ENCODE measurements around the gene ABCC6. TPM values are rescaled to one million over a fixed set of nuclear protein-coding genes. Genes with fewer than 3 reads are reported as not detected.
"Not testable (repeated sequence)": the region's sequence is repeated elsewhere in the genome, so short reads cannot be mapped to it uniquely, and the experiment has no call there.

The ABCC6 gene
- total RNA-seq, 5 donors from 2014 or later (not counting 1 experiment from before 2014, with no cell fraction given) = 0.12 TPM; not detected in 4

DNA sequence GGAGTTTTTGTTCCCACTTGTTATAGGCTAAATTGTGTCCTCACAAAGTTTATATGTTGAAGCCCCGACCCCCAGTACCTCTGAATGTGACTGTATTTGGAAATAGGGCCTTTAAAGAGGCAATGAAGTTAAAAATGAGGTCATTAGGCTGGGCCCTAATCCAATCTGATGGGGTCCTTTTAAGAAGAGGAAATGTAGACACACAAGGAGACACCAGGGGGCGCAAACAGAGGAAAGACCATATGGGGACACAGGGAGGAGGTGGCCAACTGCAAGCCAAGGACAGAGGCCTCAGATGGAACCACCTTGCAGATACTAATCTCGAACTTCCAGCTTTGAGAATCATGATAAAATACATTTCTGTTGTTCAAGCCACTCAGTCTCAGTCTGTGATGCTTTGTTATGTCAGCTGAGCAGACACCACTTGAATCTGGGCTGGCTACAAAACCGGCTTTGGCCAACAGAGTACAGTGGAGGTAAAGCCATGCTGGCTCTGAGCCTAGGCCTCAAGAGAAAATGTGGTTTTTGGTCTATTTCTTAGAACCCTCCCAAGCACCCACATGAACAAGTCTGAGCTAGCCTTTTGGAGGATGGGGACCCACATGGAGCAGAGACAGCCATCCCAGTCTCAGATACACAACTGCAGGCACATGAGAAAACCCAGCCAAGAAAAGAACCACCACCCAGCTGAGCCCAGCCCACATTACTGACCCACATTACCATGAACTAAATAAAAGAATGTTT, 20.7 kb downstream of the ABCC6 start:
- H3K27me3 ChIP-seq (replicated peaks in 1 of 2; ENCODE audit: control insufficient read depth in 2 of 2, extremely low read depth in 1 of 2, insufficient read depth in 2 of 2, low read length in 1 of 2); H3K4me3 ChIP-seq (ENCODE audit: control insufficient read depth in 1 of 2, extremely low read depth in 1 of 2, low read length in 1 of 2); H3K4me1 Mint-ChIP-seq; H3K36me3 Mint-ChIP-seq; H3K27ac Mint-ChIP-seq; POLR2A ChIA-PET; H3K9me3 ChIP-seq; H3K4me1 ChIP-seq (ENCODE audit: control insufficient read depth in 1 of 2, extremely low read depth in 1 of 2, insufficient read depth in 2 of 2, low read length in 2 of 2); H3K27me3 Mint-ChIP-seq; H3K27ac ChIP-seq (ENCODE audit: low read length); H3K9me3 Mint-ChIP-seq; H3K4me3 Mint-ChIP-seq; H3K36me3 ChIP-seq (ENCODE audit: control insufficient read depth in 2 of 2, extremely low read depth in 1 of 2, insufficient read depth in 1 of 2, low read length in 1 of 2): not testable (repeated sequence)
- no CpG with 5 or more reads among the region's 4 CpGs for WGBS (ENCODE audit: insufficient coverage)
- peak in 18 of 35 experiments; percentile 8 to 38 (median 22) for DNase-seq
- CTCF ChIA-PET = interaction anchor here in 1 of 2 donors (0.6 kb wide), 1 partner anchor 32 kb away, joined by 5 read pairs; no protein-coding TSS in a partner anchor
- peak in 1 of 4 experiments; percentile 40 for ATAC-seq (replicated peaks in 1 of 4)

DNA sequence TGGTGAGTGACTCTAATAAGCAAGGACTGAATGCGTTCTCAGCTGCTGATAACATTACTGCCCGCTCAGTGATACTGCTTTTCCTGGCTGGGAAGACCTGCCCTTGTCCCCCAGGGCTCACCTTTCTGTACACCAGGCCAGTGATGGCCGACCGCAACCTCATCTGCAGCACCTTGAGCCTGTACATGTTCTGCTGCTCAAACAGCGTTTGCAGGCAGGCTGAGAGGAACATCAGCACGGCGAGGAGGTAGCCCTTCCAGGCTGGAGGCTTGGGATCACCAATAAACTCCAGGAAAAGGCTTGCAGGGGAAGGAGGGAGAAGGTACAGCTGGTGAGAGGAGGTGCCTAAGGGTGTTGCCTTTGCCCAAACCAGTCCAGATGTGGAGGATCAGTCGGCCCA, 21.4 kb downstream of the ABCC6 start:
- H3K9me3 ChIP-seq; DNase-seq; CTCF ChIA-PET; ATAC-seq (replicated peaks in 1 of 4); H3K27me3 ChIP-seq (replicated peaks in 1 of 2; ENCODE audit: control insufficient read depth in 2 of 2, extremely low read depth in 1 of 2, insufficient read depth in 2 of 2, low read length in 1 of 2); H3K9me3 Mint-ChIP-seq; H3K27me3 Mint-ChIP-seq; H3K4me3 Mint-ChIP-seq; H3K4me1 ChIP-seq (ENCODE audit: control insufficient read depth in 1 of 2, extremely low read depth in 1 of 2, insufficient read depth in 2 of 2, low read length in 2 of 2); H3K4me1 Mint-ChIP-seq; POLR2A ChIA-PET; H3K4me3 ChIP-seq (ENCODE audit: control insufficient read depth in 1 of 2, extremely low read depth in 1 of 2, low read length in 1 of 2); H3K36me3 ChIP-seq (ENCODE audit: control insufficient read depth in 2 of 2, extremely low read depth in 1 of 2, insufficient read depth in 1 of 2, low read length in 1 of 2); H3K27ac ChIP-seq (ENCODE audit: low read length); H3K36me3 Mint-ChIP-seq; H3K27ac Mint-ChIP-seq: not testable (repeated sequence)
- WGBS (ENCODE audit: insufficient coverage) = no CpG with 5 or more reads among the region's 8 CpGs

DNA sequence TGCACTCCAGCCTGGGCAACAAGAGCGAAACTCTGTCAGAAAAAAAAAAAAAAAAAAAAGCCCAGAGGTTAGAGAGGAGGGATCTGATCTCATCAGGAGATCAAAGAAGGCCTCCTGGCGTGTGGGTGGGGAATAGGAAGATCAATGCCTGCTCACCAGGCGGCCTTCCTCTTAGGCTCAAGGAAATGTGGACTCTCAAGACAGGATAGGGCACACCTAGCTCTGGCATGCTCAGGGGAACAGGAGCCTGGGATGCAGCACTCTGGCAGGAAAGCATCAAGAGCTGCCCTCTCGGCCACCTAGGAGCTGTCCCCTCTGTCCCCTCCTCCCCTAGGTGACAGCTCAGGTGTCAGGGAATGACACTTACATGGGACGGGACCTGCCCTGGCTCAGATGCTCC, 22.9 kb downstream of the ABCC6 start:
- POLR2A ChIA-PET; H3K4me1 Mint-ChIP-seq; H3K4me3 Mint-ChIP-seq; H3K9me3 Mint-ChIP-seq; H3K9me3 ChIP-seq; H3K36me3 Mint-ChIP-seq; DNase-seq; H3K4me3 ChIP-seq (ENCODE audit: control insufficient read depth in 1 of 2, extremely low read depth in 1 of 2, low read length in 1 of 2); H3K27me3 ChIP-seq (replicated peaks in 1 of 2; ENCODE audit: control insufficient read depth in 2 of 2, extremely low read depth in 1 of 2, insufficient read depth in 2 of 2, low read length in 1 of 2); H3K27ac ChIP-seq (ENCODE audit: low read length); H3K4me1 ChIP-seq (ENCODE audit: control insufficient read depth in 1 of 2, extremely low read depth in 1 of 2, insufficient read depth in 2 of 2, low read length in 2 of 2); ATAC-seq (replicated peaks in 1 of 4); CTCF ChIA-PET; H3K36me3 ChIP-seq (ENCODE audit: control insufficient read depth in 2 of 2, extremely low read depth in 1 of 2, insufficient read depth in 1 of 2, low read length in 1 of 2); H3K27me3 Mint-ChIP-seq; H3K27ac Mint-ChIP-seq: not testable (repeated sequence)
- no CpG with 5 or more reads among the region's 5 CpGs for WGBS (ENCODE audit: insufficient coverage)

DNA sequence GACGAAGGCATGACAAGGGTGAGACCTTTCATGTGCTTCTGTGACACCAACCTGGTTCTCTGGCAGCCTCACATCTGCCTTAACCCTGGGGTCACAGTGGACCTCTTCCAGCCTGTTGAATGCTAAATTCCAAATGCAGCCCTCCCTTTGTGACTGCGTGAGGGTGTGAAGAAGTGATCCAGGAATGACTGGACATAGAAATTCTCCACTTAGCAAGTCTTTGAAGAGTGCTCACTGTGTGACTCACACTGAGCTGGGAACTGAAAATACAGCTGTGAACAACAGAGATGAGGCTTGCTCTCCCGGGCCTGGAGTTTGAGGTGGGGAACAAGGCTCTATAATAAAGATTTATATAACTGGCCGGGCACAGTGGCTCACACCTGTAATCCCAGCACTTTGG, 23.9 kb downstream of the ABCC6 start:
- H3K27ac Mint-ChIP-seq; H3K27me3 Mint-ChIP-seq; H3K4me1 ChIP-seq (ENCODE audit: control insufficient read depth in 1 of 2, extremely low read depth in 1 of 2, insufficient read depth in 2 of 2, low read length in 2 of 2); H3K36me3 Mint-ChIP-seq; H3K4me3 ChIP-seq (ENCODE audit: control insufficient read depth in 1 of 2, extremely low read depth in 1 of 2, low read length in 1 of 2); H3K36me3 ChIP-seq (ENCODE audit: control insufficient read depth in 2 of 2, extremely low read depth in 1 of 2, insufficient read depth in 1 of 2, low read length in 1 of 2); DNase-seq; H3K27ac ChIP-seq (ENCODE audit: low read length); ATAC-seq (replicated peaks in 1 of 4); H3K9me3 ChIP-seq; CTCF ChIA-PET; H3K9me3 Mint-ChIP-seq; H3K4me3 Mint-ChIP-seq; H3K27me3 ChIP-seq (replicated peaks in 1 of 2; ENCODE audit: control insufficient read depth in 2 of 2, extremely low read depth in 1 of 2, insufficient read depth in 2 of 2, low read length in 1 of 2); H3K4me1 Mint-ChIP-seq; POLR2A ChIA-PET: not testable (repeated sequence)
- WGBS (ENCODE audit: insufficient coverage) = no CpG with 5 or more reads among the region's 4 CpGs

DNA sequence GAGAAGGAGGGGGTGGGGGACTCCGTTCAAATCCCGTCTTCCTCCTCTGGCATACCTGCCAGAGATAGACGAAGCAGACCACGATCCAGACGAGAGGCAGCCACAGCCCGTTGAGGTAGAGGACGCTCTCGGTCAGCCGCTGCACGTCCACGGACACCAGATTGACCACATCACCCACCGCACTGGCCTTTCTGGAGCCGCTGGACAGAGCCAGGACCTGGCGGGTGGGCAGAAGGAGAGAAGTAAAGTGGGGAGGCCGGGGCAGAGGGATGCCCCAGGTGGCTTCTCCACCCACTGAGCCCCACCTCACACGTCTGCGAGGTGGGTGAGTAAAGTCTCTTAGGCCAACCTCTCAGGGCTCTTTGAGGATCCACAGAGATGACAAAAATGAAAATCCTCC, 25.3 kb downstream of the ABCC6 start:
- Histone ChIP-seq H3K4me1 (ENCODE audit: control insufficient read depth in 1 of 2, extremely low read depth in 1 of 2, insufficient read depth in 2 of 2, low read length in 2 of 2) (peaks cover 0 to 2% of the 10 kb centered on the region in 2 experiments), H3K27me3 (replicated peaks in 1 of 2; ENCODE audit: control insufficient read depth in 2 of 2, extremely low read depth in 1 of 2, insufficient read depth in 2 of 2, low read length in 1 of 2) (peaks cover 0 to 4% of the 10 kb centered on the region in 2 experiments), H3K36me3 (ENCODE audit: control insufficient read depth in 2 of 2, extremely low read depth in 1 of 2, insufficient read depth in 1 of 2, low read length in 1 of 2) (no peaks in the 10 kb centered on the region), H3K4me3 (ENCODE audit: control insufficient read depth in 1 of 2, extremely low read depth in 1 of 2, low read length in 1 of 2) (no peak overlapping the region), H3K9me3 (no peaks in the 10 kb centered on the region), H3K27ac (ENCODE audit: low read length) (no peak overlapping the region)
- ChIA-PET POLR2A (no interaction called here), CTCF (no interaction called here)
- ATAC-seq (replicated peaks in 1 of 4) (no peak), DNase-seq (no peak)
- Mint-ChIP-seq H3K4me3 (no peak overlapping the region), H3K9me3 (no peaks in the 10 kb centered on the region), H3K27me3 (peaks cover 2 to 7% of the 10 kb centered on the region in 2 donors), H3K27ac (no peak overlapping the region), H3K36me3 (no peaks in the 10 kb centered on the region), H3K4me1 (peaks cover 0 to 6% (median 4%) of the 10 kb centered on the region in 3 donors)
- WGBS (ENCODE audit: insufficient coverage) = no CpG with 5 or more reads among the region's 17 CpGs

DNA sequence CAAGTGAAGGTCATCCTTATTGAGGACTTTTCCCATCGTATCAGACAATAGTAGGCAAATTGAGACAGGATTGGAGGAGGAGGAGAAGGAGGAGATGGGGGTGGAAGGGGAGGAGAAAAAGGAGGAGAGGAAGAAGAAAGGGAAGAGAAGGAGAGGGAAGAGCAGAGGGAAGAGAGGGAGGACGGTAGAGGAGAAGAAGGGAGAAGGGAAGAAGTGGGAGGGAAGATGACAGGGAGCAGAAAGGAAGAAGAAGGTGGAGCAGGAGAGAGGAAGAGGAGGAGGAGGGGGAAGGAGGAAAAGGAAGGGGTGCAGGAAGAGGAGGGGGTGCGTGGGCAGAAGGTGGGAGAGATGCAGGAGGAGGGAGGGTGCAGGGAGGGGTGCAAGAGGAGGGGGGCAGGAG, 26.0 kb downstream of the ABCC6 start:
- Histone ChIP-seq H3K9me3 (no peaks in the 10 kb centered on the region), H3K4me3 (ENCODE audit: control insufficient read depth in 1 of 2, extremely low read depth in 1 of 2, low read length in 1 of 2) (no peak overlapping the region), H3K27ac (ENCODE audit: low read length) (no peak overlapping the region), H3K27me3 (replicated peaks in 1 of 2; ENCODE audit: control insufficient read depth in 2 of 2, extremely low read depth in 1 of 2, insufficient read depth in 2 of 2, low read length in 1 of 2) (peaks cover 0 to 4% of the 10 kb centered on the region in 2 experiments), H3K36me3 (ENCODE audit: control insufficient read depth in 2 of 2, extremely low read depth in 1 of 2, insufficient read depth in 1 of 2, low read length in 1 of 2) (no peaks in the 10 kb centered on the region), H3K4me1 (ENCODE audit: control insufficient read depth in 1 of 2, extremely low read depth in 1 of 2, insufficient read depth in 2 of 2, low read length in 2 of 2) (peaks cover 0 to 2% of the 10 kb centered on the region in 2 experiments)
- peaks cover 2 to 7% of the 10 kb centered on the region in 2 donors for H3K27me3 Mint-ChIP-seq
- DNase-seq = no peak
- 38% methylated on average over 3 of the region's 3 CpGs for WGBS (ENCODE audit: insufficient coverage)
- no peaks in the 10 kb centered on the region for H3K9me3 Mint-ChIP-seq
- ATAC-seq (replicated peaks in 1 of 4) = no peak
- ChIA-PET CTCF (no interaction called here), POLR2A (no interaction called here)
- no peak overlapping the region for H3K27ac Mint-ChIP-seq
- H3K36me3 Mint-ChIP-seq = no peaks in the 10 kb centered on the region
- peaks cover 0 to 6% (median 4%) of the 10 kb centered on the region in 3 donors for H3K4me1 Mint-ChIP-seq
- no peak overlapping the region for H3K4me3 Mint-ChIP-seq

DNA sequence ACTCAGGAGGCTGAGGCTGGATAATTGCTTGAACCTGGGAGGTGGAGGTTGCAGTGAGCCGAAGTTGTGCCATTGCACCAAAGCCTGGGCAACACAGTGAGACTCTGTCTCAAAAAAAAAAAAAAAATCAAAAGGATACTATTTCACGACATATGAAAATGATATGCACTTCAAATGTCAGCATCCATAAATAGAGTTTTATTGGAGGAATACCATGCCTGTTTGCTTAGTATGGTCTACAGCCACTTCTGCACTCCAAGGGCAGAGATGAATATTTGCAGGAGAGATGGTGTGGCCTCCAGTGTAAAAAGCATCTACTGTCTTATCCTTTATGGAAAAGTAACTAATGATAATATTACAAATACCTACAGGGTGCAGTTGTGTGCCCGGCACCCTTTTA, 27.2 kb downstream of the ABCC6 start:
- H3K36me3 Mint-ChIP-seq = no peaks in the 10 kb centered on the region
- H3K27me3 ChIP-seq (replicated peaks in 1 of 2; ENCODE audit: control insufficient read depth in 2 of 2, extremely low read depth in 1 of 2, insufficient read depth in 2 of 2, low read length in 1 of 2) = peaks cover 0 to 10% of the 10 kb centered on the region in 2 experiments
- H3K9me3 ChIP-seq = no peaks in the 10 kb centered on the region
- peaks cover 0 to 6% (median 4%) of the 10 kb centered on the region in 3 donors for H3K4me1 Mint-ChIP-seq
- CTCF ChIA-PET = no interaction called here
- no peaks in the 10 kb centered on the region for H3K9me3 Mint-ChIP-seq
- peaks cover 9 to 16% of the 10 kb centered on the region in 2 donors for H3K27me3 Mint-ChIP-seq
- peaks cover 0 to 2% of the 10 kb centered on the region in 2 experiments for H3K4me1 ChIP-seq (ENCODE audit: control insufficient read depth in 1 of 2, extremely low read depth in 1 of 2, insufficient read depth in 2 of 2, low read length in 2 of 2)
- H3K4me3 Mint-ChIP-seq = no peak overlapping the region
- DNase-seq (no peak), ATAC-seq (replicated peaks in 1 of 4) (no peak)
- H3K36me3 ChIP-seq (ENCODE audit: control insufficient read depth in 2 of 2, extremely low read depth in 1 of 2, insufficient read depth in 1 of 2, low read length in 1 of 2) = no peaks in the 10 kb centered on the region
- 100% methylated on average over 1 of the region's 3 CpGs for WGBS (ENCODE audit: insufficient coverage)
- no peak overlapping the region for H3K4me3 ChIP-seq (ENCODE audit: control insufficient read depth in 1 of 2, extremely low read depth in 1 of 2, low read length in 1 of 2)
- POLR2A ChIA-PET = no interaction called here
- no peak overlapping the region for H3K27ac Mint-ChIP-seq
- no peak overlapping the region for H3K27ac ChIP-seq (ENCODE audit: low read length)

Data from T-cell (primary cell).